ENCODE results near the gene NPC2.

The NPC2 gene

DNA sequence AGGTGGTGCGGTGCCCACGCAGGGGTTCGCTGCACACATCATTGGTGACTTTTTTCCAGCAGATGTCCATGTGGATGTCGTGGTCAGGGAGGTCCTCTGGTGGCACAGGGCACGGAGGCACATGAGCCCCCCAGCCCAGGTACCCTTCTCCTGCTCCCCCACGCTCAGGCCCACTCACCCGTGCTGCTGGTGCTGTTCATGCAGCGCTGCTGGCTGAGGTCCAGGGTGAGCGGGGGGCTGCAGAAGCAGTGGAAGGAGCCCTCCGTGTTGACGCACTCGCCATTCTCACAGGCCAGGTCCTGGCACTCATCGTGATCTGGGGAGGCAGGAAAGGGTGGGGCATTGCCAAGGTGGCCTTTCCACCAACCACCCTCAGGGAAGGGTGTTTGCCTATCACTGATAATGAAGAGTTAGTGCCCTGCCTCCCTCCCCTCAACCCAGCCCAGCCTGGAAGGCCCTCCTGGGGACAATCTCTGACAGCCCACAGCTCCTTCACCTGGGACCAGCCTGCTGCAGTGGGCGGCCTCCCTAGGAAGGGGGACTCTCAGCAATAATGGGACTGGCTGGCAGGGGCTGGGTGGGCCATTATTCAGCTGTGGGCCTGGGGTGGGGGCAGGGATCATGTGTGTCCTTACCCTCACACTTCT lies 10.3 kb upstream of the NPC2 start:
- no peak for DNase-seq (ENCODE audit: low read depth, low spot score)

DNA sequence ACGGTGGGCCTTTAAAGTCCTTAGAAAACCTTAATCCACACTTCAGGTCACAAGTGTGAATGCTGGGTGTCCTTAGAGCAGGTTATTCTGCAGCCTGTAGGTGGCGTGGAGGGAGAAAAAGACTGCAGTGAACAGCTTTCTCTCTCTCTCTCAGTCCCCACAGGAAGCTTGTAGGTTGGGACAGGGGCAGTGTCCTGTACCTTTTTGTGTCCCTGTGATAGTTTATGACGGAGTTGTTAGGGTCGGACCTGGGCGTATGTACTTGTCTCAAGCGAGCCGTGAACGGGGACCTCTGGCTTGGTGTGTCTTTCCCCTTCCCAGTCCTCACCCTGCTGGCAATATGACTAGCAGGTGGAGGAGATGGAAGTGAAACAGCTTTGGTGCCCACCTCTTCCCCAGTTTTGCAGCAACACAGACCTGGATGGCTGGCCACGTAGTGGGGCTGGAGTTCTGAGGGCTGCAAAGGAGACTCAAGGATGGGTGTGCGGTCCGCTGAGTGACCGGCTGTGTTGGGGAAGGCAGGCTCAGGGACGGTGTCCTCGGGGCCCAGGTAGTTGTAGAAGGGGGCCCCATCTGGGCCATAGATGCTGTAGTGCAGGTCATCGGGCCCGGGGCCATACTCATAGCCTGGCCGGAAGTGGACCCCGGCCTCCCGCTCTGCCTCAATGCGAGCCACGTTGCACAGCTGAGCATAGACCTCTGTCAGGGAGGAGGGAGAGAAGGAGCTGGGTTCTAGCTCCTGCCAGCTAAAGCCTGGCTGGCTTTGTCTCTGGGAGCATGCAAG lies 9.3 kb upstream of the NPC2 start:
- no peak for DNase-seq (ENCODE audit: low read depth, low spot score)

DNA sequence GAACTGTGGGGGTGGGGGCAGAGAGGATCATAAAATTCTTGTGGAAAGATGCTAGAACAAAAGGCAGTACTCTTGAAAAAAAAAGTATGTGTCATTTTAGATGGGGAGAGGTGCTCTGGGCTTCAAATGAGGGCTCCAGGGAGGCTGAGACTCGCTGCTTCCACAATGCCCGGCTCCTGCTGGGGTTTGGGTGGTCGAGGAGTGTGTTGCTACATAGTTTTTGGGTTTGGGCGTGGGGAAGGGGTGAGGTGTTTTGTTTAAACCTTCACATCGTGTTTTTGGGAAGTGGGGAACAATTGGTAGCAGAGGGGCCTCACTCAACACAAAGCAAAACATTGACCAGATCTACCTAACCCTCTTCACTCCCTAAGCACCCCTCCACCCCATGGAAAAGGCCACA lies 8.6 kb upstream of the NPC2 start:
- no peak for DNase-seq (ENCODE audit: low read depth, low spot score)

DNA sequence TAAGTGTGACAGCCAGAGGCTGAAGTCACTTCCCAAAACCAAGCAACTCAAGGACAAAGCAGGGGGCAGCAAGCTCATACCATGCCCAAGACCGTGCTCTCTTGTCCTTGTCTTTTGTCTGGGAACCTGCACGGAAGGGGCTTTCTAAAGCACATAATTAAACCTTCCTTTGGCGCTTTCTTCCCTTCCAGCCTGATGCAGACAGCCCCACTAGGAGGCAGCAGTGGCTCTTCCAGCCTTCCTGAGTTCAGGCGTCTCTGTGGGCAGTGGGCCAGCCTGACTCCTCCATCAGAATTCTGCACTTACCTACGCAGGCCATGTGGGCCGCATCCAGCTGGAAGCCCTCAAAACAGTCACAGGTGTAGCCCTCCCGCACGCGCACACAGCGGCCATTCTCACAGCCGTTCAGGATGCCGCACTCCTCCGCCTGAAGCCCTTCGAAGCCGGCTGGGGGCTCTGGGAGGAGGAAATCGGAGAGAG lies 8.1 kb upstream of the NPC2 start:
- no peak for DNase-seq (ENCODE audit: low read depth, low spot score)

DNA sequence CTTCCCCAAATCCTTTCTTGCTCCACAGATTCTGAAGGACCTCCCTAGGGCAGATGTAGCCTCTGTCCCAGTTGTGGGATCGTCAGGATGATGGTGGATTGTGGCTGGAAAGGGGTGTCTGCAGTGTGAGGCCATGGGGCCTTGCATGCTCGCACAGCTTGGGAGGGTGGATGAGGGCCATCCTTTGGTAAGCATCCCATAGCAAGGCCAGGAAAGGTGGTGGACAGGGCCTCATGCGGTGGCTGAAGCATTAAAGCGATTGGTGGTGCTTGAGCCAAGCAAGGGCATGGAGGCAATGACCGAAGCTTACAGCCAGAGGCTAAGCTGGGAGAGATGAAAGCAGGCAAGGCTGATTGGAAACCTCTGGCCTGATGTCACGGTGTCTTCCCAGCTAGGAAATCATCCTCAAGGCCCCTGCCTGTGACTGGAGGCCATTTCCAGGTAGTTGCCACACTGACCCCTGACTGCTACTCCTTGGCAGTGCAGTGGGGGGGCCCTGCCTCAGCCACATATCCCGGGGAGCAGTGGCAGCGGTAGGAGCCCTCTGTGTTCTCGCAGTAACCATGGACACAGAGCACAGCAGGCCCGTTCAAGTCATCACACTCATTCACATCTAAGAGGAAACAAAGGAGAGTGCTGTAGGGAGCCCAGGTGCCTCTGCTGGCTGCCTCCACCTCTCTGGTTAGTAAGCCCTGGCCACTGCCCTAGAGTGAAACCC lies 7.5 kb upstream of the NPC2 start:
- no peak for DNase-seq (ENCODE audit: low read depth, low spot score)

DNA sequence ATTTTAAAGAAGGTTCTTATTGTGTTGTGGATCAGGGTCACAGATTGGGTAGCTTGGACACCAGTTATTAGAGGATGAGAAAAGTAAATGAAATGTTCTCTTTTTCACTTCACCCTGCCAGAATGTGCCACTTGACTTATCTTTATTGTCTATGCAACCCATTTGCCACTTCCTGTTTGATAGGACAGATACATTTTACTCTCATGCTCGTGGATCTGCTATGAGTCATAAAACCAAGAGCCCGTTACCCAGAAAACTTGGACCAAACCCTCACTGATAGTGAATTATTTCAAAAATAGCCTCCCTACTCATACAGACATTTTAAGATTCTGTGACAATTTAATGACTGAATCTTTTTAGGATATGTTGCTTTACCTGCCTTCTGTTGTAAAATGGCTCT lies 2.3 kb upstream of the NPC2 start:
- no peak for DNase-seq (ENCODE audit: low read depth, low spot score)

DNA sequence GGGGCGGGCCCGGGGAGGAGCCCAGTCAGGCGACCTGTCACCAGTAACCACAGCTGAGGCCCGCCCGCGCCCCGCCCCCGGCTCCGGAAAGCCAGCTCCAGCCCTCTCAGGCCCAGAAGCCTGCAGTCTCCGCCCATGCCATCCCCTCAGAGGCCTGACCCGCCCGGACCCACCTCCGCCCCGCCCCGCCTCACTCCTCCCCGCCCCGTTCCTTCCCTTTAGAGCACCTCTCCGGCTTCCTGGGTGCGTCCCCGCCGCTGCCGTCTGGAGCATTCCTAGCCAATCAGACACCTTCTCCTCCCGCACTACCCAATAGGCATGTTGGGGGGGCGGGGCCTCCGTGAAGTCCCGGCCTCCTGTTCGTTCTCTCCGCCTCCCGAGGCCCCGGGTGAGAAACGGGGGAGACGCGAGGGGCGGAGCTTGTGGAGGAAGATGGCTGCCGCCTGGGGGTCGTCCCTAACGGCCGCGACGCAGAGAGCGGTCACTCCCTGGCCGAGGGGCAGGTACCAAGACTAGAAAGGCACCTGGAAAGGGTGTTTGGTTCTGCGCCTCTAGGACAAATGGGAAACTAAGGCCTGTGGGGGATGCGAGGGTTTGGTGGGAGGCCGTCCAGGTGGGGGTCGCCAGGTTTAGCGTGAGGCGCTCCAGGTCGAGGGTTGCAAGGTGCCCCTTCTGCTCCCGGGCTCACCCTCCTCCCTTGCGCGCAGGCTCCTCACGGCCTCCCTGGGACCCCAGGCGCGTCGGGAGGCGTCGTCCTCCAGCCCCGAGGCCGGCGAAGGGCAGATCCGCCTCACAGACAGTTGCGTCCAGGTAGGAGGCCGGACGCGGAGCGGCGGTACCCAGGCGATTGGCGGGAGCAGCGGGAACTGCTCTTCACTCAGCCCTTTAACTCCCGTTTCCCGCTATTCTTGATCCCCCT lies 497 bp upstream of the NPC2 start, which contains the start of gene ISCA2:
Gene ISCA2, plus strand, starts transcription at position 423 of the 919 bp plus-strand sequence. Its CDS starts 10 bp downstream, at position 433.
- DNase-seq (ENCODE audit: low read depth, low spot score), result peak; percentile 99

DNA sequence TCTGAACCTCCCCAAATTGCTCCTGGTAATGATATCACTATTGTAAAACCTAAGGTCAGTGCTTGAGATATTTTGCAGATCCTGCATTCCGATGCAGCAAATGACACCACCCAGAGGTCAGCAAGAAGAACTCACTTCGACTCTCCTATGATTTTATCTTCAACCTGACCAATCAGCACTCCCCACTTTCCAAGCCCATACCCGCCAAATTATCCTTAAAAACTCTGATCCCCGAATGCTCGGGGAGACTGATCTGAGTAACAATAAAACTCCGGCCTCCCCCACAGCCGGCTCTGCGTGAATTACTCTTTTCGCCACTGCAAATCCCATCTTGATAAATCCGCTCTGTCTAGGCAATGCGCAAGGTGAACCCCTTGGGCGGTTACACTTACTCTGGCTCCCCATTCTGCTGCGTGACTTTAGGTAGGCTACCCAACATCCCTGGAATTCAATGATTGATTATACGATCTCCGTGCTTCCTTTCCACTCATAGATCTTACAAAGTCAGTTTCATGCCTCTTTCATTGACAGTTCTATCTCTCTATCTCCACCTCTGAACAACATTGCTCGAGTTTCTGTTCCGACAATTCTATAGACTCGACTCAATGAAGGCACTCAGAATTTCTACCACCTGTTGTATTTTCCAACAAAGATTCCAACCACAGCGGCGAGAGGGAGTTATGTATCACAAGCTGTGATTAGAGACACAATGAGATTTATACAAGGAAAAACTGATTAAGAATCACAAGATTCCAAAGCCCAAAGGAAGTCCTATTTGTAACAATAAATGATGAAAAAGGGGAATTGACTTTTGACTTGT lies 939 bp downstream of the NPC2 start:
- DNase-seq (ENCODE audit: low read depth, low spot score), result no peak

DNA sequence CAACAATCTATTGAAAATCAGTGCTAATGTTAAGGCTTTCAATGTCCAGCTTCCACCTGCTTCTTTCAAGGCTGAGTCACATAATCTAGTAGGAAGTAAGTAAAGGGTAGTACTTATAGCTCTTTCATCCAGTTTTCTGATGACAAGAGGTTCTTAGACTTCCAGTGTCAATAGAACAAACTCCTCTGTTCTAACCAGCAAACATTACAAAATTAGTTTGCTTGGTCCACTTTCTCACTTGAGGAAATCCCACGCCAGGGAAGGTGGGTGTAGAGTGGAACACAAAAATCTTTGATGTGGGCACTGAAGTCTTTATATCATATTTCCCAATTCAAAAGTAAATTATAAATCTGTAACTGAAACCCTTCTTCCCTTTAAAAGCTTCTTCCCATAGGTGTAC lies 2.6 kb downstream of the NPC2 start:
- no peak for DNase-seq (ENCODE audit: low read depth, low spot score)

DNA sequence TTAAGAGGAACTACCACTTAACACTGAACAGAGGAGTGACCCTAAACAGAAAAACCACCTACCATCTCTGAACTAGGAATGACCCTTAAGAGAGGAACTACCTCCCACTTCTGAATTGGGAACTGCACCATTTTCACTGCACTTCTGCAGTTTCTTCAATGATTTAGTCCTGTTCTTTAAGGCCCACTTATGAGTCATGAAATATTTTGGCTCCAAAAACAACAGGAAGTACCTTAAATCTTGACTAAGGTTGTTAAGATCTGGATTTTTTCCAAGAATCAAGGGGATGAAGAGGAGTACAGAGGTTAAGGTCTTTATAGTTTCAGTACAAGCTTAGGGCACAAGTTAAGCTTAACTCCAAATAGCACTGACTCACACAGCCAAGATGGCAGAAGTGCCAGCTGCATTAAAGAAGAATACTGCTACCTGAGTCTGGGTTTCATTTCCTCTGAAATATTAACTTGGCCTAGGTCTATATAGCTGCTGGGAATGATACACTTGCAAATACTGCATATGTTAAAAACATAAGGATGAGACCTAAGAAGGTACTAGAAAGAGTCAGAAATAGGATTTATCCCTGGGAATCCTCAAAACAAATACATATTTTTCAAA lies 4.2 kb downstream of the NPC2 start:
- no peak for DNase-seq (ENCODE audit: low read depth, low spot score)

DNA sequence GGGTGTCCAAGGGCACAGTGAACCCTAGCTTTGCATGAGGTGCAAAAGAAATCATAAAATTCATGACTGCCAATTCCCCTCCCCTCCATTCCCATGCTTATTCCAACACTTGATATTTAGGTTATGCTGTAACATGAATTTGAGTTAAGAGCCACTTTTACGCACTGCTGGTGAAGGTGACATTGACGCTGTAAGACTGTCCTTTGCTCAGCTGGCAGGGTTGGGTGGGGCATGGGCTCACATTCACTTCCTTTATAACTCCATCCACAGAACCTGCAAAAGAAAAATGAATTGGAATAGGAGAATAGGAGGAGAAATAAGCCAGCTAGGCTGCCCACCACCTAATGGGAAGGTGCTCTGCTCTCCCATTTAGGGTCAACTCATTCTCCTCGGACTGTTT lies 6.9 kb downstream of the NPC2 start:
- no peak for DNase-seq (ENCODE audit: low read depth, low spot score)

DNA sequence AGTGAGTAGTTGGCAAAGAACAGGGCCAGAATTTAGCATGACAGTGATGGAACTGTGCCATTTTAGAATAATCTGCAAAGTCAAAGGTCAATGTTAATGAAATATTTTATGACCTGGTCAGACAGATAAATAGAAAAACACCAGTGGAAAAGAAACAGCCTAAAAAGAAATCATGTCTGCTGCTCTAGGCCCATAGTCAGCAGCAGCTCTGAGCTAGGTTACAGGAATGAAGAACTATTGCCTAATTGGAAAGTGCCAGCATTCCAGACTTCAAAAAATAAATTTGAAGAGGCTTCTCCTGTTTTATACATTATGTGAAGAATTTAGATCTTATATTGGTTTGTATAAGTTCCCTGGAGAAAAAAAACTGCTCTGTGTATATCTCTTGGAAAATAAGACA lies 9.8 kb downstream of the NPC2 start:
- no peak for DNase-seq (ENCODE audit: low read depth, low spot score)

DNA sequence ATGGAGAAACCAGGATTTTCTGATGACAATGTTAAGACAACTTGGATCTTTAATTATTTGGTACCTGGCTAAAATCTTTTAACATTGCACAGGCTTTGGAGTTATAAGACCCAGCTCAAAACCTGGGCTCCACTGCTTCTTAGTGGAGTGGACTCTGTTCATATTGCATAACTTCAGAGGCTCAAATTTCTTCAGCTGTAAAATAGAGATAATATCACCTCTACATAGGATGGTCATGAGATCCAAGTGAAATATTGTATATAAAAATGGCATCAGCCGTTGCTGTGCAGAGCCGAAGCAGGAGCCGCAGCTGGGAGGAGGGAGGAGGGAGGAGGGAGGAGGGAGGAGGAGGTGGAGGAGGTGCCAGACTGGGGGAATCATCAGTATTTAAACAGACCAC lies 10.5 kb downstream of the NPC2 start:
- no peak for DNase-seq (ENCODE audit: low read depth, low spot score)

DNA sequence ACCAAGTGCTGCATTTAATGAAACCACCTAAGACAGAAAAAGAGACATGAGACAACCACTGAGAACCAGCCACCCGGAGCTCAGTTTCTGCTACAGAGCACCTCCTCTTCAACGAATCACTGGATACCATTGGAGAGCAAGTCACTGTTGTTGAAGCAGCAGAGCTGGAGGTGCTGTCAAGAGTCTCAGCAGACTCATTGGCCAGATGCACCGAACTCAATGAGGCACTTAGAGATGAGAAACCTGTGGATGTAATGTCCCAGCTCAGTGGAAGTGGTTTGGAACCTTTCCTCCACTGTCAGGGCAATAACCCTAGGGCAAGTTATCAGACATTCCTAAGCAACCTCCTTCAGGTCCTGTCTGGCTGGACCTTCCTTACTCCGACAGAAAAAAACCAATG lies 13.1 kb downstream of the NPC2 start:
- DNase-seq (ENCODE audit: low read depth, low spot score), result no peak

DNA sequence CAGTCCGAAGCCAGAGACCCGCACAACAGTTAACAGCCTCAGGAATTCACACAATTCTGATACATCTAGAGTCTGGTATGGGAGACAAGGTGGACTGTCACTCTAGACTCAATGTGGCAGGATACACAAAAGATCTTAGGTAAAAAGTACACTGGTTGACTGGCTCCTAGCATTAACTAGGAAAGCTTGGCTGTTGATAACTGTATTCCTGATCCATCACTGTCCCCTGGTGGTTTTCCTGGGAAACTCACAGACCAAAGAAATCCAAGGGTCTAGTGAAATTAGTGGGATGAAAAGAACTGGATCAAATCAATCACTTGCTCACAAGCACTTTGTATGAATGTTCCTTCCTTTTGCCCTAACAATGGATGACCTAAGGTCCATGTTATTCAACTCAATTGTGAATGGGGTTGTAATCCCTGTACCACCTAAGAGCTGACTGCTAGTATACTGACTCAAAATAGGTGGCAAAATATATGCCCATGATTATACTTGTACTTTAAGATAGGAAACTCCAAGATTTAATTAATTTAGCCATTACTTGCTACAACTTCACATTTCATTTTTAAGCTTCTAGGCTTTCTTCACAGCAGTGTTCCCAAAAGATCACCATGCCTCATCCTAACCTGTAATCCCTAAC lies 14.0 kb downstream of the NPC2 start:
- no peak for DNase-seq (ENCODE audit: low read depth, low spot score)

DNA sequence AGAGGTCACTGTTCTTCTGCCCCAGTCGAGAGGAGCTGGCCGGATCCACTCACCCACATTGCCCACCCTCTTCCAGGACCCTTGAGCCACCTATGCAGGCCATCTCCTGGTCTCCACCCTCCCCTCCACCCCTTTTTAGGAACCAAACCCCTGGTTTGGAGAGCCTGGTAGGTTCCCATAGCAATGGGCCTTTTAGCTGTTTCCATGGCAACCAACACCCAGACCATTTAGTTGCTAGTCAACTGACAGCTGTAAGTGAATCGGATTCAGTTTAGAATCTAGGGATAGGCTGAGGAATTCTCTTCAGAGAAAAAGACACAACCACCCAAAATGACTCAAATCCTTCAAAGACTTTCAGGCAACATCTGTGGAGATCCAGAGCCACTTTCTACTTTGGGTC lies 16.5 kb downstream of the NPC2 start:
- DNase-seq (ENCODE audit: low read depth, low spot score), result no peak

DNA sequence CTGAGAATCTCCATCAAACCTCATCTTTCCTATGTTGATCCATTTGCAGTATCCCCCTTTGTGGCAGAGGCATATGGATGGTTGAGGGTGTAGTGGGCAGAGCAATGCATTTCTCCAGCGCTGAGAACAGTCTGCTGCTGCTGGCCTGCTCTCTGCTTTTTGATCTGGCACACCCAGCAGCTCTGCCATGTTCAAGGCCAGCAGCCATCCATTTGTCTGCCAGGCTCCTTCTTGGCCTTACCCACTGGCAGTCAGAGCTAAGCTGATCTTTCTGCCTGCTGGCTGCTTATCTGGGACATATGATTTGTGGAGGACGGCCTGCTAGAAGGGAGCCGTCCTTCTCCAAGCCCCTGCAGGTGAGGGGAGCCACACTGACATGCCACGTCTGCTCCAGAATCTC lies 17.0 kb downstream of the NPC2 start:
- no peak for DNase-seq (ENCODE audit: low read depth, low spot score)

DNA sequence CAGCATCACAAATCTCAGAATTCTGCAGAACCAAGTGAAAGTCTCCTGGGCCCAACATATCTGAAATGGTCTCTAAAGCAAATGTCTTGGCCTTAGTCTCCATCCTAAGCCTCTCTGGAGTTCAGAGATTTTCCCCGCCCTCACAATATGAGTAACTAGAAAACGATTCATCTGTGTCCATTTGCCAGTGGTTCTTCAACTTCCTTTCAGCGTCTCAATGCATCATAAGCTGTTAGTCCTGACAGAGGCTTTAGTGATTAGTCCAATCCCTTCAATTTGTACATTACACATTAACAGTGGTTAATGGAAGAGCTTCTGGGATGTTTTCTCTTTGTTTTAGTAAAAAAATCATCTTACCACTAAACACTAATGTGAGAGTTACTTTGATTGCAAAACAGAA lies 17.4 kb downstream of the NPC2 start:
- no peak for DNase-seq (ENCODE audit: low read depth, low spot score)

DNA sequence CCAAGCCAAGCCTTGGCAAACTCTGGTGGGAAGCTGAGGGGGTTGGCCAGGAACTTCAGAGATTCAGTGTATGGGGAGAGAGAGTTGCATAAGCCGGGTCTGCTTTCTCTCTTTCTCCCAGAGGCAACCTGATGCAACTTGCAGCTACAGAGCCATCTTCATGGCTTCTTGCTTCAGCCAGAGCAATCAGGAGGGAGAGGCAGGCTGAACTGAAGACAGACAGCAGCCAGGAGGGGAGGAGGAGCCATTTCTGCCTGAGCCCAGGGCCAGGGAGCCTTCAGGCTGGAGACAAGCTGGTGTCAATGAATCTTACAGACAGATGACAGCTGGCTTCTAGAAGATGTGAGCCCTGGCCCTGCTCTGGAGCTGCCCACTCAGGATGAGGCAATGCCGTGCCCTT lies 18.7 kb downstream of the NPC2 start:
- DNase-seq (ENCODE audit: low read depth, low spot score), result no peak

DNA sequence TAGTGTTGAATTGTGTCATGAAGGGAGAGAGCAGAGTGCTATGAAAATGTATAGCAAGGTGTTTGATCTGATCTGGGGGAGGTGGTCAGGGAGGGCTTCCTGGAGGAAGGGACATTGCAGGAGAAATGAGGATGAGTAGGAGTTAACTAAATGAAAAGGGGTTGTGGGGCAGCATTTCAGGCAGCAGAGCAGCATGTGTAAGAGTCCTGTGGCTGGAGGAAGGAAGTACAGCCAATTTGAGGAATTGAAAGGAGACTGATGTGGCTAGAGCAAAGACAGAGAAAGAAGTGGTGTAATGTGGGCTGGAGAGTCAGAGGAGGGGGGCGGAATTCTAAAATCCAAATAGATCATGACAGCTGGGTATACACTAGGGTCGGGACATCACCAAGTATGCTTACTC lies 20.5 kb downstream of the NPC2 start:
- no peak for DNase-seq (ENCODE audit: low read depth, low spot score)
